KMS-11 (cell line): ENCODE measurements around the gene PCDH12.

ENCODE experiments used
- H2AFZ ChIP-seq: fragments of 200-600 bp; sonication (generic); 2 replicates; pipeline ENCODE4 v1.6.1; 2016; ENCODE audit warnings: antibody characterized with exemption, mixed run types, low read depth
- H3K27ac ChIP-seq: fragments of 200-600 bp; sonication (generic); 2 replicates; pipeline ENCODE4 v1.6.1; 2016; ENCODE audit warnings: mild to moderate bottlenecking, mixed run types
- H3K27me3 ChIP-seq: fragments of 200-600 bp; sonication (generic); 2 replicates; pipeline ENCODE4 v1.6.1; 2017; ENCODE audit warnings: mild to moderate bottlenecking, low read depth, mixed run types, moderate library complexity; ENCODE audit not compliant: insufficient read depth
- H3K36me3 ChIP-seq: fragments of 200-600 bp; sonication (generic); 2 replicates; pipeline ENCODE4 v1.6.1; 2017; ENCODE audit warnings: mild to moderate bottlenecking, mixed run types; ENCODE audit not compliant: insufficient read depth
- H3K4me1 ChIP-seq: fragments of 200-600 bp; sonication (generic); 2 replicates; pipeline ENCODE4 v1.6.1; 2016; ENCODE audit warnings: mild to moderate bottlenecking, low read depth, mixed run types; ENCODE audit not compliant: poor library complexity, severe bottlenecking
- H3K4me2 ChIP-seq: fragments of 200-600 bp; sonication (generic); 2 replicates; pipeline ENCODE4 v1.7.0; 2016; ENCODE audit warnings: mild to moderate bottlenecking, mixed run types
- H3K4me3 ChIP-seq: fragments of 200-600 bp; sonication (generic); IDR thresholded peaks from 2 replicates; pipeline ENCODE4 v1.6.1; 2017; ENCODE audit warnings: low read depth, low read length, mixed read lengths; ENCODE audit not compliant: insufficient read depth
- H3K79me2 ChIP-seq: fragments of 200-600 bp; sonication (generic); 2 replicates; pipeline ENCODE4 v1.6.1; 2016; ENCODE audit warnings: low read depth, mixed run types; ENCODE audit not compliant: insufficient read depth
- H3K9ac ChIP-seq: fragments of 200-600 bp; sonication (generic); 2 replicates; pipeline ENCODE4 v1.6.1; 2016; ENCODE audit warnings: mild to moderate bottlenecking, mixed run types
- H4K20me1 ChIP-seq: fragments of 200-600 bp; sonication (generic); 2 replicates; pipeline ENCODE4 v1.6.1; 2016; ENCODE audit warnings: mild to moderate bottlenecking, mixed run types; ENCODE audit not compliant: insufficient read depth
- CTCF ChIP-seq: fragments of 200-600 bp; sonication (generic); conservative IDR thresholded peaks from 2 replicates; pipeline ENCODE4 v1.6.1; 2017; ENCODE audit warnings: low read depth, mild to moderate bottlenecking, antibody characterized with exemption, low read length, moderate library complexity, mixed read lengths

The PCDH12 gene

GRCh38 chr5:141948812-141949211 lies 9.2 kb downstream of the PCDH12 start:
- H3K27me3 ChIP-seq, result no peaks in the 10 kb centered on the region
- no peaks in the 10 kb centered on the region for H3K4me1 ChIP-seq
- no peaks in the 10 kb centered on the region for H3K79me2 ChIP-seq

GRCh38 chr5:141947316-141947715 lies 10.7 kb downstream of the PCDH12 start:
- Histone ChIP-seq H3K4me2 (no peak overlapping the region), H3K27me3 (no peaks in the 10 kb centered on the region), H3K4me3 (no peak overlapping the region), H2AFZ (no peak overlapping the region), H3K4me1 (peaks cover 5% of the 10 kb centered on the region), H4K20me1 (no peaks in the 10 kb centered on the region), H3K9ac (no peak overlapping the region), H3K36me3 (no peaks in the 10 kb centered on the region), H3K79me2 (no peaks in the 10 kb centered on the region), H3K27ac (no peak overlapping the region)
- no peak for TF ChIP-seq CTCF

More at GRCh38 chr5:141948812-141949211, 9.2 kb downstream of the PCDH12 start:
- H3K36me3 ChIP-seq, result no peaks in the 10 kb centered on the region
- TF ChIP-seq CTCF, result no peak
- no peak overlapping the region for H3K4me2 ChIP-seq
- H3K9ac ChIP-seq, result no peak overlapping the region
- no peak overlapping the region for H2AFZ ChIP-seq
- no peaks in the 10 kb centered on the region for H4K20me1 ChIP-seq
- no peak overlapping the region for H3K4me3 ChIP-seq
- no peak overlapping the region for H3K27ac ChIP-seq

- H3K4me2 ChIP-seq, result no peak overlapping the region
- no peak overlapping the region for H3K9ac ChIP-seq
Measured at GRCh38 chr5:141945511-141946051, 12.4 kb downstream of the PCDH12 start.

GRCh38 chr5:141944076-141944475 lies 13.9 kb downstream of the PCDH12 start:
- H2AFZ ChIP-seq, result no peak overlapping the region
- no peak for TF ChIP-seq CTCF
- peaks cover 37% of the 10 kb centered on the region for H3K4me1 ChIP-seq
- H3K79me2 ChIP-seq, result no peaks in the 10 kb centered on the region
- H3K36me3 ChIP-seq, result no peaks in the 10 kb centered on the region
- H3K4me2 ChIP-seq, result no peak overlapping the region
- H3K27ac ChIP-seq, result no peak overlapping the region
- H3K27me3 ChIP-seq, result no peaks in the 10 kb centered on the region
- H3K9ac ChIP-seq, result no peak overlapping the region
- H3K4me3 ChIP-seq, result no peak overlapping the region
- H4K20me1 ChIP-seq, result no peaks in the 10 kb centered on the region

More at GRCh38 chr5:141945511-141946051, 12.4 kb downstream of the PCDH12 start:
- no peak for TF ChIP-seq CTCF
- Histone ChIP-seq H4K20me1 (no peaks in the 10 kb centered on the region), H3K36me3 (no peaks in the 10 kb centered on the region), H2AFZ (no peak overlapping the region), H3K79me2 (no peaks in the 10 kb centered on the region), H3K27ac (no peak overlapping the region), H3K4me1 (peaks cover 22% of the 10 kb centered on the region), H3K4me3 (no peak overlapping the region), H3K27me3 (no peaks in the 10 kb centered on the region)
